ENCODE measurements around the gene RFX5. TPM values are rescaled to one million over a fixed set of nuclear protein-coding genes. Genes with fewer than 3 reads are reported as not detected.

The RFX5 gene
- total and polyA plus RNA-seq, 2 donors from 2014 or later = 17.9 to 46.6 TPM

DNA sequence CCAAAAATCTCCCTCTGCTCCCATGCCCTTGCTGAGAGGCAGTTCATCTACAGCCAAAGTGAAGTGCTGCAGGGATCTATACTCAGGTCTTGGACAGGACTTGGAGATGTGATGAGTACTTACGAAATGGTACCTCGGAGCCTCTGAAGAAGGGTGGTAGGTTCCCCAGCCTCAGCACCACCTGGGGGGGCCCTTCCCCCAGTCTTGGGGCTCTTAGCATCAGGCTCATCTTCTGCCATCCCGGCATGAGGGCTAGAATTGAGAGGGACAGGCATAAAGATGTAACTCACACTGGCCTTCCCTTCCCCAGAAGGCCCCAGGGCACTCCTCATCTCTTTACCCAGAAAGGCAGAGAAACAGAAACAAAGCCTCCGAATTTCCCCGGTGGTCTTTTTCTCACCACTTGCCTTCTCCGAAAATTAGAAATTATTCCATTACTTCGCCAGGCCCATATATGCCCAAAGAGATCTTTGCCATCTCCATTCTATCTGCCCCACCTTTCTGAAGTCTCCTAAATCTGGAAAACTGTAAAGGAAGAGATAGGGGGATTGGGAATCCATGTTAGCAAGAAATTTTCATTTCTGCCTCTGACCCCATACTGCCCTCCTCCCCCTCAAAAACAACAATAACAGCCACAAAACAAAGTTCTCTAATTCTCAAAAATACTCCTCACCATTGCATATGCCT is 827 bp downstream of the RFX5 start:
- H3K4me1 ChIP-seq (ENCODE audit: control insufficient read depth in 2 of 3, insufficient read depth in 2 of 3, low read depth in 1 of 3, low read length in 3 of 3) = peaks cover 5 to 14% (median 11%) of the 10 kb centered on the region in 3 donors
- DNase-seq (peak in 1 of 5 donors; percentile 15), FAIRE-seq (no peak)
- no peaks in the 10 kb centered on the region for H3K9me3 ChIP-seq (ENCODE audit: control insufficient read depth in 2 of 3, insufficient read depth in 1 of 3, low read length in 3 of 3)
- H3K9ac ChIP-seq (ENCODE audit: low read length in 3 of 3) = peak overlapping the region; percentile 44 to 97 (median 72)
- no peaks in the 10 kb centered on the region for H3K27me3 ChIP-seq (ENCODE audit: control insufficient read depth, insufficient read depth, low read length)
- peak overlapping the region; percentile 82 to 98 (median 98) for H3K4me3 ChIP-seq (ENCODE audit: low read length in 3 of 3)
- intact Hi-C loops (cut with DNase I) = no loop called here
- peak overlapping the region; percentile 93 to 97 for H3K27ac ChIP-seq (ENCODE audit: low read depth in 2 of 2, low read length in 2 of 2)
- peaks cover 6 to 14% (median 12%) of the 10 kb centered on the region in 3 donors for H3K36me3 ChIP-seq (ENCODE audit: control insufficient read depth in 2 of 3, insufficient read depth in 3 of 3, low read length in 3 of 3)
- TF ChIP-seq, protein P1, sequence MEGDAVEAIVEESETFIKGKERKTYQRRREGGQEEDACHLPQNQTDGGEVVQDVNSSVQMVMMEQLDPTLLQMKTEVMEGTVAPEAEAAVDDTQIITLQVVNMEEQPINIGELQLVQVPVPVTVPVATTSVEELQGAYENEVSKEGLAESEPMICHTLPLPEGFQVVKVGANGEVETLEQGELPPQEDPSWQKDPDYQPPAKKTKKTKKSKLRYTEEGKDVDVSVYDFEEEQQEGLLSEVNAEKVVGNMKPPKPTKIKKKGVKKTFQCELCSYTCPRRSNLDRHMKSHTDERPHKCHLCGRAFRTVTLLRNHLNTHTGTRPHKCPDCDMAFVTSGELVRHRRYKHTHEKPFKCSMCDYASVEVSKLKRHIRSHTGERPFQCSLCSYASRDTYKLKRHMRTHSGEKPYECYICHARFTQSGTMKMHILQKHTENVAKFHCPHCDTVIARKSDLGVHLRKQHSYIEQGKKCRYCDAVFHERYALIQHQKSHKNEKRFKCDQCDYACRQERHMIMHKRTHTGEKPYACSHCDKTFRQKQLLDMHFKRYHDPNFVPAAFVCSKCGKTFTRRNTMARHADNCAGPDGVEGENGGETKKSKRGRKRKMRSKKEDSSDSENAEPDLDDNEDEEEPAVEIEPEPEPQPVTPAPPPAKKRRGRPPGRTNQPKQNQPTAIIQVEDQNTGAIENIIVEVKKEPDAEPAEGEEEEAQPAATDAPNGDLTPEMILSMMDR (IDR thresholded peaks at IDR 0.05; ENCODE audit: borderline replicate concordance, extremely low read depth, insufficient read depth) = no peak

GRCh38 chr1:151344291-151344690 is 2.8 kb downstream of the RFX5 start:
- no peak overlapping the region for H3K9ac ChIP-seq (ENCODE audit: low read length in 3 of 3)
- no peak overlapping the region for H3K4me3 ChIP-seq (ENCODE audit: low read length in 3 of 3)
- H3K27me3 ChIP-seq (ENCODE audit: control insufficient read depth, insufficient read depth, low read length) = no peaks in the 10 kb centered on the region
- FAIRE-seq = no peak
- peaks cover 5 to 14% (median 11%) of the 10 kb centered on the region in 3 donors for H3K4me1 ChIP-seq (ENCODE audit: control insufficient read depth in 2 of 3, insufficient read depth in 2 of 3, low read depth in 1 of 3, low read length in 3 of 3)
- intact Hi-C loops (cut with DNase I) = loop anchor here (5.0 kb wide), 1 partner anchor 42 kb away; no protein-coding TSS in a partner anchor
- peaks cover 6 to 14% (median 12%) of the 10 kb centered on the region in 3 donors for H3K36me3 ChIP-seq (ENCODE audit: control insufficient read depth in 2 of 3, insufficient read depth in 3 of 3, low read length in 3 of 3)
- no peak overlapping the region for H3K27ac ChIP-seq (ENCODE audit: low read depth in 2 of 2, low read length in 2 of 2)
- no peak for DNase-seq
- H3K9me3 ChIP-seq (ENCODE audit: control insufficient read depth in 2 of 3, insufficient read depth in 1 of 3, low read length in 3 of 3) = no peaks in the 10 kb centered on the region
- TF ChIP-seq, protein P1 (IDR thresholded peaks at IDR 0.05; ENCODE audit: borderline replicate concordance, extremely low read depth, insufficient read depth) = no peak

DNA sequence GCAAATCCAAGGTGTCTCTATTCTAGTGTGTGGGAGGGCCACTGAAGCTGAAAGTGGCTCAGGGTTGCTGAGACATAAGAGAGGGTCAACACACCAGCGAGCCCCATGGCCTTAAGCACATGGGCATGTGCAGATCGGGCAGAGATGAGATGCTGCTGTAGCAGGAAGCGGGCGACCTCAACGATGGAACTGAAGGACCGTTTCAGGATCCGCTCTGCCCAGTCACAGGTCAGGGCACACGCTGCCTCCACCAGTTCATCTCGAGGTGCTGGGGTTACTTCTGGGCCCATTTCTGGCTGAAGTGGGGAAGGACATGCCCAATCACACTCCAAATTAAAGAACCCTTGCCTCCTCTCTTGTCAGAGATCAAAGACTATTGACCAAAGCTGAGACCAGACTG is 3.5 kb downstream of the RFX5 start:
- intact Hi-C loops (cut with DNase I) = loop anchor here (5.0 kb wide), 1 partner anchor 41 kb away; no protein-coding TSS in a partner anchor
- DNase-seq (no peak), FAIRE-seq (no peak)
- H3K36me3 ChIP-seq (ENCODE audit: control insufficient read depth in 2 of 3, insufficient read depth in 3 of 3, low read length in 3 of 3) = peaks cover 6 to 14% (median 12%) of the 10 kb centered on the region in 3 donors
- no peaks in the 10 kb centered on the region for H3K27me3 ChIP-seq (ENCODE audit: control insufficient read depth, insufficient read depth, low read length)
- TF ChIP-seq, protein P1 (IDR thresholded peaks at IDR 0.05; ENCODE audit: borderline replicate concordance, extremely low read depth, insufficient read depth) = no peak
- peaks cover 5 to 14% (median 11%) of the 10 kb centered on the region in 3 donors for H3K4me1 ChIP-seq (ENCODE audit: control insufficient read depth in 2 of 3, insufficient read depth in 2 of 3, low read depth in 1 of 3, low read length in 3 of 3)
- H3K4me3 ChIP-seq (ENCODE audit: low read length in 3 of 3) = no peak overlapping the region
- no peak overlapping the region for H3K27ac ChIP-seq (ENCODE audit: low read depth in 2 of 2, low read length in 2 of 2)
- H3K9me3 ChIP-seq (ENCODE audit: control insufficient read depth in 2 of 3, insufficient read depth in 1 of 3, low read length in 3 of 3) = no peaks in the 10 kb centered on the region
- no peak overlapping the region for H3K9ac ChIP-seq (ENCODE audit: low read length in 3 of 3)
